HAP-1 (cell line): ENCODE data around the gene NCKIPSD.

Experiments
- DNase-seq, 2 experiments: peaks; one replicate each; pipeline ENCODE4 v3.0.0-alpha.2; 2016 to 2020; ENCODE audit warnings: low spot score in 2 of 2
- H3K27me3 ChIP-seq: fragments of 250-450 bp; sonication (Bioruptor Pico); 2 replicates; pipeline ENCODE4 v1.5.1; 2020; ENCODE audit warnings: low read depth, mild to moderate bottlenecking, moderate library complexity
- H3K36me3 ChIP-seq: fragments of 250-450 bp; sonication (Bioruptor Pico); replicated peaks from 2 replicates; pipeline ENCODE4 v1.5.1; 2020; ENCODE audit warnings: mild to moderate bottlenecking
- H3K4me1 ChIP-seq: fragments of 250-450 bp; sonication (Bioruptor Pico); 2 replicates; pipeline ENCODE4 v1.5.1; 2020; ENCODE audit warnings: mild to moderate bottlenecking
- H3K4me3 ChIP-seq: fragments of 250-450 bp; sonication (Bioruptor Pico); 2 replicates; pipeline ENCODE4 v1.5.1; 2020; ENCODE audit warnings: mild to moderate bottlenecking, moderate library complexity
- H3K9me3 ChIP-seq: fragments of 250-450 bp; sonication (Bioruptor Pico); 2 replicates; pipeline ENCODE4 v1.5.1; 2020; ENCODE audit warnings: mild to moderate bottlenecking, moderate library complexity
- in situ Hi-C: fragments of 300-500 bp; cut with MboI; formaldehyde crosslinking; loops from 3 replicates; pipeline ENCODE4 v1.14.3; 2020; ENCODE audit warnings: low sequenced_read_pairs, inconsistent platforms, mixed read lengths

NCKIPSD gene

GRCh38 chr3:48623851-48624547 is 61.7 kb downstream of the NCKIPSD start:
- in situ Hi-C loops, result no loop called here
- Histone ChIP-seq H3K27me3 (no peaks in the 10 kb centered on the region), H3K4me1 (no peaks in the 10 kb centered on the region), H3K36me3 (peaks cover 17% of the 10 kb centered on the region), H3K9me3 (no peaks in the 10 kb centered on the region), H3K4me3 (no peak overlapping the region)
- no peak for DNase-seq
